ENCODE results near the gene LRMDA.

The LRMDA gene

GRCh38 chr10:75984067-75984466, 552.6 kb downstream of the LRMDA start:
- H3K36me3 ChIP-seq (ENCODE audit: control insufficient read depth in 2 of 2, insufficient read depth in 1 of 2, low read length in 2 of 2): no peaks in the 10 kb centered on the region
- H3K4me3 ChIP-seq (ENCODE audit: low read depth, low read length): no peak overlapping the region
- H3K27ac ChIP-seq (ENCODE audit: extremely low read depth, low read depth, low read length): no peak overlapping the region
- no peaks in the 10 kb centered on the region for H3K4me1 ChIP-seq (ENCODE audit: control insufficient read depth, insufficient read depth, low read length)
- ChIA-PET CTCF (no interaction called here), POLR2A (no interaction called here)
- no peak for TF ChIP-seq ZBTB17 (tag by site-specific recombination; IDR thresholded peaks at IDR 0.05)
- TF ChIP-seq SALL2 (tag by site-specific recombination; IDR thresholded peaks at IDR 0.05; ENCODE audit: borderline replicate concordance): no peak
- no peak for TF ChIP-seq ZNF433 (tag by site-specific recombination; IDR thresholded peaks at IDR 0.05; ENCODE audit: low read depth)
- TF ChIP-seq ZNF548 (tag by site-specific recombination; IDR thresholded peaks at IDR 0.05): no peak
- no peak for TF ChIP-seq ZEB2 (tag by site-specific recombination; IDR thresholded peaks at IDR 0.05)
- no peak for TF ChIP-seq ZNF560 (tag by site-specific recombination; IDR thresholded peaks at IDR 0.05; ENCODE audit: borderline replicate concordance)
- peak; percentile 59; the same call in 1 of the 2 replicates for TF ChIP-seq ZIC2 (tag by site-specific recombination; IDR thresholded peaks at IDR 0.05)
- no peak for TF ChIP-seq ZBTB7A (tag by site-specific recombination; IDR thresholded peaks at IDR 0.05; ENCODE audit: low read depth)
- no peaks in the 10 kb centered on the region for H3K9me3 ChIP-seq (ENCODE audit: control insufficient read depth, insufficient read depth, low read depth, low read length)

GRCh38 chr10:75987616-75988015, 556.2 kb downstream of the LRMDA start:
- Histone ChIP-seq H3K4me3 (ENCODE audit: low read depth, low read length) (no peak overlapping the region), H3K36me3 (ENCODE audit: control insufficient read depth in 2 of 2, insufficient read depth in 1 of 2, low read length in 2 of 2) (no peaks in the 10 kb centered on the region), H3K27ac (ENCODE audit: extremely low read depth, low read depth, low read length) (no peak overlapping the region), H3K4me1 (ENCODE audit: control insufficient read depth, insufficient read depth, low read length) (no peaks in the 10 kb centered on the region), H3K9me3 (ENCODE audit: control insufficient read depth, insufficient read depth, low read depth, low read length) (no peaks in the 10 kb centered on the region)
- ChIA-PET POLR2A (no interaction called here), CTCF (no interaction called here)
- TF ChIP-seq ZNF544 (tag by site-specific recombination; IDR thresholded peaks at IDR 0.05) (no peak), PBX3 (CRISPR knock-in tag; IDR thresholded peaks at IDR 0.05) (no peak), ZNF280C (tag by site-specific recombination; IDR thresholded peaks at IDR 0.05) (no peak), ZNF132 (tag by site-specific recombination; IDR thresholded peaks at IDR 0.05; ENCODE audit: borderline replicate concordance) (no peak), ZNF580 (tag by site-specific recombination; IDR thresholded peaks at IDR 0.05) (no peak), ZNF391 (tag by site-specific recombination; IDR thresholded peaks at IDR 0.05; ENCODE audit: borderline replicate concordance, low read depth) (no peak), ZNF2 (tag by site-specific recombination; IDR thresholded peaks at IDR 0.05) (no peak), ZNF223 (tag by site-specific recombination; IDR thresholded peaks at IDR 0.05) (no peak)

- ChIA-PET CTCF (no interaction called here), POLR2A (no interaction called here)
- no peak overlapping the region for H3K4me3 ChIP-seq (ENCODE audit: low read depth, low read length)
- TF ChIP-seq ZBTB49 (tag by site-specific recombination; IDR thresholded peaks at IDR 0.05; ENCODE audit: low read depth) (no peak), ZNF747 (tag by site-specific recombination; IDR thresholded peaks at IDR 0.05) (no peak), ZBTB21 (tag by site-specific recombination; IDR thresholded peaks at IDR 0.05) (no peak), ZNF169 (tag by site-specific recombination; IDR thresholded peaks at IDR 0.05) (no peak), ZNF785 (tag by site-specific recombination; IDR thresholded peaks at IDR 0.05) (no peak), GLI2 (tag by site-specific recombination; IDR thresholded peaks at IDR 0.05; ENCODE audit: borderline replicate concordance, low read depth) (no peak), ZNF174 (tag by site-specific recombination; IDR thresholded peaks at IDR 0.05) (no peak), GFI1B (tag by site-specific recombination; IDR thresholded peaks at IDR 0.05) (no peak), ZNF433 (tag by site-specific recombination; IDR thresholded peaks at IDR 0.05; ENCODE audit: low read depth) (no peak), KLF10 (tag by site-specific recombination; IDR thresholded peaks at IDR 0.05) (no peak), ZNF596 (tag by site-specific recombination; IDR thresholded peaks at IDR 0.05) (no peak)
- H3K4me1 ChIP-seq (ENCODE audit: control insufficient read depth, insufficient read depth, low read length): no peaks in the 10 kb centered on the region
- no peaks in the 10 kb centered on the region for H3K9me3 ChIP-seq (ENCODE audit: control insufficient read depth, insufficient read depth, low read depth, low read length)
- H3K27ac ChIP-seq (ENCODE audit: extremely low read depth, low read depth, low read length): no peak overlapping the region
- no peaks in the 10 kb centered on the region for H3K36me3 ChIP-seq (ENCODE audit: control insufficient read depth in 2 of 2, insufficient read depth in 1 of 2, low read length in 2 of 2)
These were observed 563.1 kb downstream of the LRMDA start for GRCh38 chr10:75994357-75995040.
